GM23248 (cell line): ENCODE measurements around the gene TMEM72.

Experiments used
- EZH2 ChIP-seq: fragments of 200-600 bp; sonication (generic); IDR thresholded peaks from 2 replicates; pipeline ENCODE4 v1.6.1; 2018; ENCODE audit warnings: antibody characterized with exemption, mild to moderate bottlenecking; ENCODE audit not compliant: insufficient read depth, poor library complexity, severe bottlenecking
- EZH2phosphoT487 ChIP-seq: fragments of 200-600 bp; sonication (generic); IDR thresholded peaks from 2 replicates; pipeline ENCODE4 v1.6.1; 2018; ENCODE audit warnings: antibody characterized with exemption, moderate library complexity, mild to moderate bottlenecking, low read depth; ENCODE audit not compliant: insufficient read depth

DNA sequence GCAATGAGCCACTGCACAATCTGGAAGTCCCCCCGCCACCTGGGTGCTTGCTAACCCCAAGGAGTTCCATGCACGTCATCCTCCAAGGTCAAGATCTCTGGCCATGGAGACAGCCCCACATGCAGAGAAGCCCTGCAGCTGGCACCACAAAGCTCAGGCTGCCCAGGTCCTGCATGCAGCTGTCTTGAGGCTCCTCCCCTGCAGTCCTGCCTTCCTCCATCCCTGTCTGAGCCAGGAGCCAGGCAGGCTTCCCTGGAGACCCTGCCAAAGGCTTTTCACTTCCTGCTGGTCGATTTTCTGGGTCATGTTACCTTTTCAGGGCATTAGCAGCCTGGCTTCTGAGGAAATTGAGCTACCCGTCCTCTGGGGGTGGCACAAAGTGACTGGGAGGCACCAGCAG lies 12.5 kb upstream of the TMEM72 start:
- no peak for TF ChIP-seq EZH2phosphoT487
- no peak for TF ChIP-seq EZH2
